OCI-LY7 (cell line): ENCODE data around the gene AP1S1. TPM values are rescaled to one million over a fixed set of nuclear protein-coding genes. Genes with fewer than 3 reads are reported as not detected.
"Not testable (repeated sequence)": the region's sequence is repeated elsewhere in the genome, so short reads cannot be mapped to it uniquely, and the experiment has no call there.

Experiments used
- BruUV-seq: library from RNA; stranded (reverse); fragments of 400-500 nt; replicated peaks from 2 replicates; lab custom pipeline; 2021; lab: Mats Ljungman, UMichigan
- CTCF ChIA-PET: fragments of 300-600 bp; sonication (Branson Sonifier 250); formaldehyde crosslinking; loops from one replicate; lab custom pipeline; 2022; ENCODE audit warnings: antibody characterized with exemption; ENCODE audit not compliant: unreplicated experiment; lab: Charles Lee
- POLR2A ChIA-PET: fragments of 300-600 bp; sonication (Branson Sonifier 250); formaldehyde crosslinking; loops from one replicate; lab custom pipeline; 2022; ENCODE audit warnings: antibody characterized with exemption; lab: Charles Lee
- DNase-seq: peaks from one replicate; pipeline ENCODE4 v3.0.0-alpha.2; 2015; ENCODE audit warnings: low spot score
- H2AFZ ChIP-seq: fragments of 200-600 bp; sonication (generic), shearing (Covaris generic); 2 replicates; pipeline ENCODE4 v1.6.1; 2014; ENCODE audit warnings: mild to moderate bottlenecking, antibody characterized with exemption, low read length, moderate library complexity
- H3K27ac ChIP-seq: fragments of 200-600 bp; sonication (generic); 2 replicates; pipeline ENCODE4 v1.5.1; 2014; ENCODE audit warnings: mixed run types, low read depth, mild to moderate bottlenecking, moderate library complexity, low read length, inconsistent platforms; ENCODE audit not compliant: poor library complexity, severe bottlenecking
- H3K36me3 ChIP-seq: fragments of 200-600 bp; sonication (generic); 2 replicates; pipeline ENCODE4 v1.6.1; 2014; ENCODE audit warnings: mild to moderate bottlenecking, antibody characterized with exemption, low read length, moderate library complexity, mixed read lengths; ENCODE audit not compliant: insufficient read depth
- H3K4me1 ChIP-seq: fragments of 200-600 bp; sonication (generic); 2 replicates; pipeline ENCODE4 v1.5.1; 2014; ENCODE audit warnings: mild to moderate bottlenecking, low read length; ENCODE audit not compliant: insufficient read depth, poor library complexity, severe bottlenecking
- H3K4me2 ChIP-seq: fragments of 200-600 bp; sonication (generic); 2 replicates; pipeline ENCODE4 v1.6.1; 2014; ENCODE audit warnings: mild to moderate bottlenecking, low read length
- H3K4me3 ChIP-seq: fragments of 200-600 bp; sonication (generic); 2 replicates; pipeline ENCODE4 v1.5.1; 2014; ENCODE audit warnings: mild to moderate bottlenecking, low read depth, low read length; ENCODE audit not compliant: poor library complexity, severe bottlenecking
- H3K79me2 ChIP-seq: fragments of 200-600 bp; sonication (generic); 2 replicates; pipeline ENCODE4 v1.6.1; 2016; ENCODE audit warnings: low read depth, mild to moderate bottlenecking, low read length, moderate library complexity, mixed read lengths; ENCODE audit not compliant: insufficient read depth
- H3K9me2 ChIP-seq: fragments of 200-600 bp; sonication (generic); 2 replicates; pipeline ENCODE4 v1.6.1; 2016; ENCODE audit warnings: mild to moderate bottlenecking, low read length, mixed read lengths; ENCODE audit not compliant: insufficient read depth
- H3K9me3 ChIP-seq: fragments of 200-600 bp; sonication (generic); 2 replicates; pipeline ENCODE4 v1.6.1; 2014; ENCODE audit warnings: mild to moderate bottlenecking, mixed run types, low read length, mixed read lengths
- H4K20me1 ChIP-seq: fragments of 200-600 bp; sonication (generic); 2 replicates; pipeline ENCODE4 v1.6.1; 2014; ENCODE audit warnings: mild to moderate bottlenecking, antibody characterized with exemption, low read length, moderate library complexity, mixed read lengths; ENCODE audit not compliant: insufficient read depth
- EZH2phosphoT487 ChIP-seq: fragments of 200-600 bp; sonication (generic); IDR thresholded peaks from 2 replicates; pipeline ENCODE4 v1.6.1; 2018; ENCODE audit warnings: low read depth, borderline replicate concordance, mild to moderate bottlenecking, mixed run types, antibody characterized with exemption, low read length, moderate library complexity, mixed read lengths
- intact Hi-C: fragments of 100-400 bp; cut with micrococcal nuclease; formaldehyde crosslinking; loops from one replicate; pipeline ENCODE4 v1.10.0; 2022; ENCODE audit not compliant: unreplicated experiment
- total RNA-seq, 2 experiments: library from RNA; depleted of rRNA in 1 of 2; stranded (reverse); fragments of >200 nt in 1 of 2; shearing (Covaris generic) in 1 of 2; gene quantifications; 2 replicates each; pipeline ENCODE4 v1.2.3, GENCODE V29; 2014 to 2022
- TF ChIP-seq, protein P1 (sequence below): fragments of 200-600 bp; sonication (generic); conservative IDR thresholded peaks from 2 replicates; pipeline ENCODE4 v1.5.1; 2014; ENCODE audit warnings: mild to moderate bottlenecking, antibody characterized with exemption, low read length, moderate library complexity, mixed read lengths

AP1S1 gene
- total RNA-seq, 2 experiments from 2014 or later = 57.9 to 67.3 TPM

DNA sequence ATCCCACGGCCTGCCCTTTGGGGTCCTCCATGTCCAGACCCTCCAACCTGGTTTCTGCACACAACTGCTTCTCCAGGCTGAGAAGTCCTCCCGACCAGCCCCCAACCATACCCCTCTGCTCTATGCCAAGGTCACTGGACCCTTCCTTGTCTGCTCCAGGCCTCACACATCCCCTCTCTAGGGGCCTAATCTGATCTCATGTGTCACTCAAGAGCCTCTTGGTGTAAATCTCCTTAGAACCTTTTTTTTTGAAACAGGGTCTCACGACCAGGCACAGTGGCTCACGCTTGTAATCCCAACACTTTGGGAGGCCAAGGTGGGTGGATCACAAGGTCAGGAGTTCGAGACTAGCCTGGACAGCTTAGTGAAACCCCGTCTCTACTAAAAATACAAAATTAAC, 44.9 kb upstream of the AP1S1 start:
- Histone ChIP-seq H3K36me3 (no peaks in the 10 kb centered on the region), H3K9me2 (no peaks in the 10 kb centered on the region), H3K4me2 (no peak overlapping the region), H3K79me2 (no peaks in the 10 kb centered on the region), H3K4me3 (no peak overlapping the region), H3K4me1 (no peaks in the 10 kb centered on the region), H4K20me1 (no peaks in the 10 kb centered on the region), H3K9me3 (no peaks in the 10 kb centered on the region), H3K27ac (no peak overlapping the region), H2AFZ (no peak overlapping the region)
- ChIA-PET CTCF (no interaction called here), POLR2A (interaction anchor here (0.6 kb wide), 1 partner anchor 694 kb away, joined by 4 read pairs; no protein-coding TSS in a partner anchor)
- TF ChIP-seq, protein P1, sequence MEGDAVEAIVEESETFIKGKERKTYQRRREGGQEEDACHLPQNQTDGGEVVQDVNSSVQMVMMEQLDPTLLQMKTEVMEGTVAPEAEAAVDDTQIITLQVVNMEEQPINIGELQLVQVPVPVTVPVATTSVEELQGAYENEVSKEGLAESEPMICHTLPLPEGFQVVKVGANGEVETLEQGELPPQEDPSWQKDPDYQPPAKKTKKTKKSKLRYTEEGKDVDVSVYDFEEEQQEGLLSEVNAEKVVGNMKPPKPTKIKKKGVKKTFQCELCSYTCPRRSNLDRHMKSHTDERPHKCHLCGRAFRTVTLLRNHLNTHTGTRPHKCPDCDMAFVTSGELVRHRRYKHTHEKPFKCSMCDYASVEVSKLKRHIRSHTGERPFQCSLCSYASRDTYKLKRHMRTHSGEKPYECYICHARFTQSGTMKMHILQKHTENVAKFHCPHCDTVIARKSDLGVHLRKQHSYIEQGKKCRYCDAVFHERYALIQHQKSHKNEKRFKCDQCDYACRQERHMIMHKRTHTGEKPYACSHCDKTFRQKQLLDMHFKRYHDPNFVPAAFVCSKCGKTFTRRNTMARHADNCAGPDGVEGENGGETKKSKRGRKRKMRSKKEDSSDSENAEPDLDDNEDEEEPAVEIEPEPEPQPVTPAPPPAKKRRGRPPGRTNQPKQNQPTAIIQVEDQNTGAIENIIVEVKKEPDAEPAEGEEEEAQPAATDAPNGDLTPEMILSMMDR = no peak
- TF ChIP-seq EZH2phosphoT487 = no peak
- no peak for DNase-seq
- intact Hi-C loops = no loop called here
- no TSS peak for BruUV-seq

- H3K27ac ChIP-seq = no peak overlapping the region
- H4K20me1 ChIP-seq = no peaks in the 10 kb centered on the region
- POLR2A ChIA-PET = interaction anchor here (0.6 kb wide), 1 partner anchor 11 kb away, joined by 3 read pairs; no protein-coding TSS in a partner anchor
- no peak overlapping the region for H3K4me3 ChIP-seq
- CTCF ChIA-PET = no interaction called here
- H2AFZ ChIP-seq = no peak overlapping the region
- H3K4me1 ChIP-seq = no peaks in the 10 kb centered on the region
- H3K36me3 ChIP-seq = no peaks in the 10 kb centered on the region
- no TSS peak for BruUV-seq
- no peaks in the 10 kb centered on the region for H3K9me3 ChIP-seq
- H3K9me2 ChIP-seq = no peaks in the 10 kb centered on the region
- DNase-seq = no peak
- intact Hi-C loops = no loop called here
- TF ChIP-seq, protein P1 = no peak
- H3K4me2 ChIP-seq = no peak overlapping the region
- no peaks in the 10 kb centered on the region for H3K79me2 ChIP-seq
Observed at GRCh38 chr7:101111261-101111660, 43.0 kb upstream of the AP1S1 start.

DNA sequence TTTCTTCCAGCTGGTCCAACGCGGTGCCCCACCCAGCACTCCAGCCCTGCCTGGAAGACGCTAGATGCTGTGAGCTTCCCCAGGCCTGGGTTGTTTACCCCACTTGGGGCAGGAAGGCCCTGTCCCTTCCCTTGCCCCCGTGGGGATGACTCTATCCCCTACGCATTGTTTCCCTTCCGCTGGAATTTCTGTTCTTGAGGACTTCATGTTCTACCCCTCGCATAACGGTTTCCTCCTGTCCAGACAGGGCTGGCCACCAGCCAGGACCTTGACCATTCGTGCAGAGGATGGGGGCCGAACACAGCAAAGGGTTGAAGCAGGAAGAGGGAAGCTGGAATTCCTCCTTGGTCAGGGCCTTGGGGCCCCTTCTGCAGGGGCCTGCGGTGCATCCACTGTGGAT, 42.0 kb upstream of the AP1S1 start:
- intact Hi-C loops = no loop called here
- Histone ChIP-seq H3K9me2 (no peaks in the 10 kb centered on the region), H3K79me2 (no peaks in the 10 kb centered on the region), H3K27ac (no peak overlapping the region), H3K4me1 (no peaks in the 10 kb centered on the region), H3K4me3 (no peak overlapping the region), H3K36me3 (no peaks in the 10 kb centered on the region), H2AFZ (no peak overlapping the region), H3K4me2 (no peak overlapping the region), H4K20me1 (no peaks in the 10 kb centered on the region), H3K9me3 (no peaks in the 10 kb centered on the region)
- DNase-seq = no peak
- no peak for TF ChIP-seq EZH2phosphoT487
- TF ChIP-seq, protein P1 = no peak
- BruUV-seq = no TSS peak
- ChIA-PET CTCF (no interaction called here), POLR2A (no interaction called here)

- H3K79me2 ChIP-seq, H4K20me1 ChIP-seq, H3K4me2 ChIP-seq, DNase-seq, H3K9me3 ChIP-seq, H3K36me3 ChIP-seq, H2AFZ ChIP-seq, CTCF ChIA-PET, H3K4me3 ChIP-seq, H3K4me1 ChIP-seq, intact Hi-C loops, H3K27ac ChIP-seq, H3K9me2 ChIP-seq, BruUV-seq: not testable (repeated sequence)
- POLR2A ChIA-PET = interaction anchor here (1.1 kb wide), 1 partner anchor 13 kb away, joined by 3 read pairs; no protein-coding TSS in a partner anchor
Observed at GRCh38 chr7:101113140-101113539, 41.1 kb upstream of the AP1S1 start.
